SW480 (cell line): ENCODE measurements around the gene ACOX1.
A peak's percentile ranks its signal among the peaks of the same experiment; 100 is the strongest.
"Not testable (repeated sequence)": the region's sequence is repeated elsewhere in the genome, so short reads cannot be mapped to it uniquely, and the experiment has no call there.

Experiments used
- DNase-seq: peaks from one replicate; pipeline ENCODE4 v3.0.0-alpha.2; 2016; ENCODE audit warnings: low spot score

The ACOX1 gene

GRCh38 chr17:75981019-75981615, 2.2 kb upstream of the ACOX1 start:
- no peak for DNase-seq

GRCh38 chr17:75980188-75981018, 1.4 kb upstream of the ACOX1 start:
- DNase-seq, result no peak

GRCh38 chr17:75979705-75980187, 780 bp upstream of the ACOX1 start:
- no peak for DNase-seq

- no peak for DNase-seq
Measured at GRCh38 chr17:75976175-75976848, 2.7 kb downstream of the ACOX1 start.

GRCh38 chr17:75975757-75976174, 3.2 kb downstream of the ACOX1 start:
- DNase-seq, result no peak

GRCh38 chr17:75975187-75975586, 3.8 kb downstream of the ACOX1 start:
- not testable (repeated sequence) for DNase-seq

GRCh38 chr17:75970626-75971025, 8.3 kb downstream of the ACOX1 start:
- no peak for DNase-seq

- DNase-seq, result no peak
Measured at GRCh38 chr17:75970011-75970523, 8.9 kb downstream of the ACOX1 start.

GRCh38 chr17:75969044-75969443, 9.9 kb downstream of the ACOX1 start:
- DNase-seq, result not testable (repeated sequence)

GRCh38 chr17:75965468-75965867, 13.5 kb downstream of the ACOX1 start:
- no peak for DNase-seq

GRCh38 chr17:75959839-75960511, 19.0 kb downstream of the ACOX1 start:
- DNase-seq, result no peak

GRCh38 chr17:75959051-75959838, 19.7 kb downstream of the ACOX1 start:
- no peak for DNase-seq

GRCh38 chr17:75950855-75951554, 28.0 kb downstream of the ACOX1 start:
- no peak for DNase-seq

- DNase-seq, result no peak
Measured at GRCh38 chr17:75950421-75950820, 28.5 kb downstream of the ACOX1 start.

- no peak for DNase-seq
Measured at GRCh38 chr17:75945211-75945610, 33.8 kb downstream of the ACOX1 start.

GRCh38 chr17:75943491-75943890, 35.5 kb downstream of the ACOX1 start:
- no peak for DNase-seq

GRCh38 chr17:75942473-75942872, 36.5 kb downstream of the ACOX1 start:
- no peak for DNase-seq

- DNase-seq, result no peak
Measured at GRCh38 chr17:75941442-75941819, 37.5 kb downstream of the ACOX1 start.

- peak; percentile 96 for DNase-seq
Measured at GRCh38 chr17:75940727-75941441, 38.1 kb downstream of the ACOX1 start, which contains the start of gene FBF1. TSS of gene FBF1 (minus strand) at chr17:75941042. CDS start at chr17:75938149, 2,893 bp downstream.

- DNase-seq, result no peak
Measured at GRCh38 chr17:75937652-75938051, 41.3 kb downstream of the ACOX1 start.
